ENCODE data around the gene GHR. TPM values are rescaled to one million over a fixed set of nuclear protein-coding genes. Genes with fewer than 3 reads are reported as not detected.
A peak's percentile ranks its signal among the peaks of the same experiment; 100 is the strongest.
"Not testable (repeated sequence)": the region's sequence is repeated elsewhere in the genome, so short reads cannot be mapped to it uniquely, and the experiment has no call there.

Gene GHR
- total RNA-seq, 1 donor from 2014 or later = 1.3 TPM

DNA sequence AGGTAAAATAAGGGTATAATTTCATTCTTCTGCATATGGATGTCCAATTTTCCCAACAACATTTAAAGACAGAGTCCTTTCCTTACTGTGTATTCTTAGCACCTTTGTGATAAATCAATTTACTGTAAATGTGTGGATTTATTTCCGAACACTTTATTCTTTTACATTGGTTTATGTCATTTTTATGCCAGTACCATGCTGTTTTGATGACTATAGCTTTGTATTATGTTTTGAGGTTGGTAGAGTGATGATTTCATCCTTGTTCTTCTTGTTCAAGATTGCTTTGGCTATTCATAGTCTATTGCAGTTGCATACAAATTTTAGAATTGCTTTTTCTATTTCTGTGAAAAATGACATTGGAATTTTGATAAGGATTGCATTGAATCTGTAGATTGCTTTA lies 280.0 kb downstream of the GHR start:
- Histone ChIP-seq H3K27me3 (ENCODE audit: control insufficient read depth, insufficient read depth, low read length) (no peaks in the 10 kb centered on the region), H3K36me3 (ENCODE audit: control insufficient read depth, insufficient read depth, low read length) (no peaks in the 10 kb centered on the region), H3K4me3 (ENCODE audit: low read depth, low read length) (no peak overlapping the region)
- no peak for TF ChIP-seq CTCF (IDR thresholded peaks at IDR 0.05; ENCODE audit: insufficient read depth, low read length, severe bottlenecking)
- FAIRE-seq (no peak), DNase-seq (ENCODE audit: low read depth) (no peak)

DNA sequence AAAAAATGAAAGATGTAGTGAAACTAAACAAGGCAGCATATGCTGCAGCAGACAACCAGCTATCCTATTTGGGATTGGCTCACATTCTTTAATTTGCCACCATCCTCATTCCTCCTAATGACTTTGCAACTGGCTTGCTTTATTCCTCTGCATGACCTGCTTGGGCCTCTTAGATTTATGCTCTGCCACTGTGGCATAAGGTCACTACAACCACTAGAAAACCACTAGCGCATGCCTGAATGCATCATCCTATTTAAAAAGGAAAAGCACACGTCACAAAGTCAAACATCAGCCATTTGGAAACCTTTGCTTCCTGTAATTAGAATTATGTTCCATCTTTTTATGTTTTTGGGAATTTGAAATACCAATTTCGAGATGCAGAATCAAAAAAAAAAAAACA lies 292.5 kb downstream of the GHR start:
- no peak for DNase-seq (ENCODE audit: low read depth)
- no peak for FAIRE-seq

DNA sequence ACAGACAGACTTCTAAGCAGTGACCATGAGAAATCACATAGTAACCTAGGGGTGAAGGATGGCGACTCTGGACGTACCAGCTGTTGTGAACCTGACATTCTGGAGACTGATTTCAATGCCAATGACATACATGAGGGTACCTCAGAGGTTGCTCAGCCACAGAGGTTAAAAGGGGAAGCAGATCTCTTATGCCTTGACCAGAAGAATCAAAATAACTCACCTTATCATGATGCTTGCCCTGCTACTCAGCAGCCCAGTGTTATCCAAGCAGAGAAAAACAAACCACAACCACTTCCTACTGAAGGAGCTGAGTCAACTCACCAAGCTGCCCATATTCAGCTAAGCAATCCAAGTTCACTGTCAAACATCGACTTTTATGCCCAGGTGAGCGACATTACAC lies 295.4 kb downstream of the GHR start:
- Histone ChIP-seq H3K36me3 (ENCODE audit: control insufficient read depth, insufficient read depth, low read length) (no peaks in the 10 kb centered on the region), H3K27me3 (ENCODE audit: control insufficient read depth, insufficient read depth, low read length) (no peaks in the 10 kb centered on the region), H3K4me3 (ENCODE audit: low read depth, low read length) (no peak overlapping the region)
- TF ChIP-seq CTCF (IDR thresholded peaks at IDR 0.05; ENCODE audit: insufficient read depth, low read length, severe bottlenecking) = no peak
- FAIRE-seq (peak; percentile 86), DNase-seq (ENCODE audit: low read depth) (peak; percentile 11)

More for the DNA sequence above, 292.5 kb downstream of the GHR start:
- Histone ChIP-seq H3K27me3 (ENCODE audit: control insufficient read depth, insufficient read depth, low read length) (no peaks in the 10 kb centered on the region), H3K36me3 (ENCODE audit: control insufficient read depth, insufficient read depth, low read length) (no peaks in the 10 kb centered on the region), H3K4me3 (ENCODE audit: low read depth, low read length) (no peak overlapping the region)
- TF ChIP-seq CTCF (IDR thresholded peaks at IDR 0.05; ENCODE audit: insufficient read depth, low read length, severe bottlenecking) = no peak

- no peak for TF ChIP-seq CTCF (IDR thresholded peaks at IDR 0.05; ENCODE audit: insufficient read depth, low read length, severe bottlenecking)
- Histone ChIP-seq H3K27me3 (ENCODE audit: control insufficient read depth, insufficient read depth, low read length) (no peaks in the 10 kb centered on the region), H3K4me3 (ENCODE audit: low read depth, low read length) (no peak overlapping the region), H3K36me3 (ENCODE audit: control insufficient read depth, insufficient read depth, low read length) (no peaks in the 10 kb centered on the region)
- FAIRE-seq = no peak
- no peak for DNase-seq (ENCODE audit: low read depth)
These were observed 295.8 kb downstream of the GHR start for GRCh38 chr5:42719034-42719433.

DNA sequence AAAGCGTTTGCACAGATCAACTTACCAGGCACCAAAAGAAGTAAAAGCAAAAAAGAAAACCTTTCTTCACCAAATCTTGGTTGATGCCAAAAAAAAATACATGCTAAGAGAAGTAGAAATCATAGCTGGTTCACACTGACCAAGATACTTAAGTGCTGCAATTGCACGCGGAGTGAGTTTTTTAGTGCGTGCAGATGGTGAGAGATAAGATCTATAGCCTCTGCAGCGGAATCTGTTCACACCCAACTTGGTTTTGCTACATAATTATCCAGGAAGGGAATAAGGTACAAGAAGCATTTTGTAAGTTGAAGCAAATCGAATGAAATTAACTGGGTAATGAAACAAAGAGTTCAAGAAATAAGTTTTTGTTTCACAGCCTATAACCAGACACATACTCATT lies 297.0 kb downstream of the GHR start:
- DNase-seq (ENCODE audit: low read depth) (no peak), FAIRE-seq (no peak)
- no peak for TF ChIP-seq CTCF (IDR thresholded peaks at IDR 0.05; ENCODE audit: insufficient read depth, low read length, severe bottlenecking)
- no peak overlapping the region for H3K4me3 ChIP-seq (ENCODE audit: low read depth, low read length)
- H3K27me3 ChIP-seq (ENCODE audit: control insufficient read depth, insufficient read depth, low read length) = no peaks in the 10 kb centered on the region
- no peaks in the 10 kb centered on the region for H3K36me3 ChIP-seq (ENCODE audit: control insufficient read depth, insufficient read depth, low read length)

GRCh38 chr5:42721484-42721883 lies 298.2 kb downstream of the GHR start:
- Histone ChIP-seq H3K4me3 (ENCODE audit: low read depth, low read length) (no peak overlapping the region), H3K36me3 (ENCODE audit: control insufficient read depth, insufficient read depth, low read length) (no peaks in the 10 kb centered on the region), H3K27me3 (ENCODE audit: control insufficient read depth, insufficient read depth, low read length) (no peaks in the 10 kb centered on the region)
- no peak for TF ChIP-seq CTCF (IDR thresholded peaks at IDR 0.05; ENCODE audit: insufficient read depth, low read length, severe bottlenecking)
- no peak for DNase-seq (ENCODE audit: low read depth)
- no peak for FAIRE-seq

DNA sequence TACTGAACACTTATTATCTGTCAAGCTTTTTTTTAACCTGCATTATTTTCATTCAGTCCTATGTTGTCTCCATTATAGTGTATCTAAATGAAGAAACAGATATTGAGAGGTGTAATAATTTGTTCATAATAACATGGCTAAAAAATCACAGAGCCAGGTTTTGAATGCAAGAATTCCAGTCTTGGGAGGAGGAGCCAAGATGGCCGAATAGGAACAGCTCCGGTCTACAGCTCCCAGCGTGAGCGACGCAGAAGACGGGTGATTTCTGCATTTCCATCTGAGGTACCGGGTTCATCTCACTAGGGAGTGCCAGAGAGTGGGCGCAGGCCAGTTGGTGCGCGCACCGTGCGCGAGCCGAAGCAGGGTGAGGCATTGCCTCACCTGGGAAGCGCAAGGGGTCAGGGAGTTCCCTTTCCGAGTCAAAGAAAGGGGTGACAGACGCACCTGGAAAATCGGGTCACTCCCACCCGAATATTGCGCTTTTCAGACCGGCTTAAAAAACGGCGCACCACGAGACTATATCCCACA lies 311.4 kb downstream of the GHR start:
- FAIRE-seq; H3K4me3 ChIP-seq (ENCODE audit: low read depth, low read length); DNase-seq (ENCODE audit: low read depth); H3K36me3 ChIP-seq (ENCODE audit: control insufficient read depth, insufficient read depth, low read length); H3K27me3 ChIP-seq (ENCODE audit: control insufficient read depth, insufficient read depth, low read length): not testable (repeated sequence)
